Hair follicle dermal papilla cell (primary cell): ENCODE measurements around the gene WDR6. TPM values are rescaled to one million over a fixed set of nuclear protein-coding genes. Genes with fewer than 3 reads are reported as not detected.

ENCODE experiments used
- small RNA-seq: library from RNA; depleted of rRNA; stranded (forward); fragments of <200 nt; gene quantifications from one replicate; pipeline ENCODE3, GENCODE V24; 2012
- total RNA-seq: library from RNA; depleted of rRNA; stranded (reverse); fragments of >200 nt; gene quantifications from 2 replicates; pipeline ENCODE4 v1.2.3, GENCODE V29; 2012

The WDR6 gene, protein sequence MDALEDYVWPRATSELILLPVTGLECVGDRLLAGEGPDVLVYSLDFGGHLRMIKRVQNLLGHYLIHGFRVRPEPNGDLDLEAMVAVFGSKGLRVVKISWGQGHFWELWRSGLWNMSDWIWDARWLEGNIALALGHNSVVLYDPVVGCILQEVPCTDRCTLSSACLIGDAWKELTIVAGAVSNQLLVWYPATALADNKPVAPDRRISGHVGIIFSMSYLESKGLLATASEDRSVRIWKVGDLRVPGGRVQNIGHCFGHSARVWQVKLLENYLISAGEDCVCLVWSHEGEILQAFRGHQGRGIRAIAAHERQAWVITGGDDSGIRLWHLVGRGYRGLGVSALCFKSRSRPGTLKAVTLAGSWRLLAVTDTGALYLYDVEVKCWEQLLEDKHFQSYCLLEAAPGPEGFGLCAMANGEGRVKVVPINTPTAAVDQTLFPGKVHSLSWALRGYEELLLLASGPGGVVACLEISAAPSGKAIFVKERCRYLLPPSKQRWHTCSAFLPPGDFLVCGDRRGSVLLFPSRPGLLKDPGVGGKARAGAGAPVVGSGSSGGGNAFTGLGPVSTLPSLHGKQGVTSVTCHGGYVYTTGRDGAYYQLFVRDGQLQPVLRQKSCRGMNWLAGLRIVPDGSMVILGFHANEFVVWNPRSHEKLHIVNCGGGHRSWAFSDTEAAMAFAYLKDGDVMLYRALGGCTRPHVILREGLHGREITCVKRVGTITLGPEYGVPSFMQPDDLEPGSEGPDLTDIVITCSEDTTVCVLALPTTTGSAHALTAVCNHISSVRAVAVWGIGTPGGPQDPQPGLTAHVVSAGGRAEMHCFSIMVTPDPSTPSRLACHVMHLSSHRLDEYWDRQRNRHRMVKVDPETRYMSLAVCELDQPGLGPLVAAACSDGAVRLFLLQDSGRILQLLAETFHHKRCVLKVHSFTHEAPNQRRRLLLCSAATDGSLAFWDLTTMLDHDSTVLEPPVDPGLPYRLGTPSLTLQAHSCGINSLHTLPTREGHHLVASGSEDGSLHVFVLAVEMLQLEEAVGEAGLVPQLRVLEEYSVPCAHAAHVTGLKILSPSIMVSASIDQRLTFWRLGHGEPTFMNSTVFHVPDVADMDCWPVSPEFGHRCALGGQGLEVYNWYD
- total RNA-seq: 74.2 and 89.4 TPM in 2 replicates

DNA sequence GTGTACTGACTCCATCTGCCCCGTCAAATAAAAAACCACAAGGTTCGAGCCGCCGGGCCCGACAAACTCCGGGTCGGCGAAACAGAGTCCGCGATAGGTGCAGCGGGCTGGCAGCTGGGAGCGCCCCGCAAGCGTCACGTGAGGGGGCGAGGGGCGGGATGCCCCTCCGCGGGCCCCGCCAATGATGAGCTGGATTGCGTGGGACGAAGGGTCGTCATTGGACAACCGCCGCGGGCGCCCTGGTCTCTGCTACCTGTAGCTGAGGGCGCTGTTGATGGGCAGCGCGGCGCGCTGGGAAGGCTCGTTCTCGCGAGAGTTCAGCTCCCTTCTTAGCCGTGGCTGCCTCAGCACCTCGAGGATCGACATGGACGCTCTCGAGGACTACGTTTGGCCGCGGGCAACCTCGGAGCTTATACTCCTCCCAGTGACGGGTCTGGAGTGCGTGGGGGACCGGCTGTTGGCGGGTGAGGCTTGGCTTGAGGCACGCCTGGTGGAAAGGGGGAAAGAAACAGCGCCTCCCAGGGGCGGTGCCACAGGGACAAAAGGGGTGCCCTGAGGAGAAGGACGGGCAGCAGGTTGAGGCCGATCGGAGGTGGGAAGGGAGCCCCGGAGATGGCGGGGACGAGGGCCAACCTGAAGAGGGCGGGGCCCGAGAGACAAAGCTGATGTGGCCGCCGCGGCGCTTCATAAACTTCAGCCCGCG, at the start of gene WDR6:
TSS of gene WDR6 (plus strand) at position 324 of the 703 bp plus-strand sequence. CDS start at position 365, 41 bp downstream.

DNA sequence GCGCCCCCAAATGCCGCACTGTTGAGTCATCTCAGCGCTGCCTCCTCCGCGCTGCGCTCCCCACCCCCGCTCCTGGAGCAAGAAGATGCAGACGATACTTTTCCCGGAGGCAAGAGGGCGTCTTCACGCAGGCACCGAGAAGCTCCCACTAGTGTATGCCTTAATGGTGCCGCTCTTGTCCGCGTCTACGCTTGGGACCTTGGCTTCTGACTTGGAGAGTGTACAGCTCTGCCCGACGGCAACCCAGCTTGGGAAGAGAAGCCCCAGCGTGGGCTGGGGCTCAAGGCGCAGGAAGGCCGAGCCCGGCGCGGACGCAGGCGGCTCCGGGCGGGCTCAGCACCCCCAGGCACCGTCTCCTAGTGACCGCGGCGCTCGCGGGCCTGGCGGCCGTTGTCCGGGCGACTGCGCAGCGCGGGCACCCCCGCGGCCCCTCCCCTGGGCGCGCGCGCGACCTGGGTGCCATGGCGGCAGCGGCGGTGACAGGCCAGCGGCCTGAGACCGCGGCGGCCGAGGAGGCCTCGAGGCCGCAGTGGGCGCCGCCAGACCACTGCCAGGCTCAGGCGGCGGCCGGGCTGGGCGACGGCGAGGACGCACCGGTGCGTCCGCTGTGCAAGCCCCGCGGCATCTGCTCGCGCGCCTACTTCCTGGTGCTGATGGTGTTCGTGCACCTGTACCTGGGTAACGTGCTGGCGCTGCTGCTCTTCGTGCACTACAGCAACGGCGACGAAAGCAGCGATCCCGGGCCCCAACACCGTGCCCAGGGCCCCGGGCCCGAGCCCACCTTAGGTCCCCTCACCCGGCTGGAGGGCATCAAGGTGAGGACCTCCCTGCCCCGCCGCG, 17.2 kb upstream of the WDR6 start, which contains the start of gene P4HTM:
TSS of gene P4HTM (plus strand) at position 446 of the 840 bp plus-strand sequence. CDS start at position 462, 16 bp downstream.

DNA sequence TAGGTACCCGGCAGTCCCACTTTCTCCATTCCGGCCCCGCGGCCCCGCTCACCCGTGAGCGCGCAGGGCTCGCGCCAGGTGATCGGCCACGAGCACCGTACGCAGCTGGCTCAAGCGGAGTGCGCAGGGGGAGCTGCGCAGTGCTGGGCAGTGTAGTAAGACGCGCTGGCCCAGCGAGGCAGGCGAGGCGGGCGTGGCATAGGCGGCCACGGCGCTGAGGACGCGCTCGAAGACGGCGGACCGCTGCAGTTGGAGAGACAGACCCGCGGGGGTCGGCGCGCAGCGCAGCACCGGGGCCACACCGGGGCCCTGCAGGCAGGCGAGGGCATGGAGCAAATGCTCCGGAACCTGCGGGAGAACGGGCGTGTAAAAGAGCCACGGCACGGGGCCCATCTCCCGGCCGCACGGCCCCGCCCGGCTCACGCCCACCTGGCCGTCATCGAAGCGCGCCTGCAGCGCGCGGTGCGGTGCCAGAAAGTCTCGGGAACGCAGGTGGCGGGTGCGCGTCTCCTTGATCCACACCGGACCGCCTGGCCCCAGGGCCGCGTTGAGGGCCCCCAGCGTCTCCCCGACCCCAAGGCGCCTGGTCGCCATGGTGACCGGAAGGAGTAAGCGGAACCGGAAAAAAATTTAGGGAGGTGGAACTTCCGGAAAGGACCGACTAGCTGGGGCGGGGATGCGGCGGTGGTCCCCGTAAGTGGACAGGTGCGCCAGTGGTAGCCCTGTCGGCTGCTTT, 10.9 kb downstream of the WDR6 start, which contains the start of gene DALRD3:
TSS of gene DALRD3 (minus strand) at position 610 of the 736 bp plus-strand sequence. CDS start at position 594, 16 bp downstream.

DNA sequence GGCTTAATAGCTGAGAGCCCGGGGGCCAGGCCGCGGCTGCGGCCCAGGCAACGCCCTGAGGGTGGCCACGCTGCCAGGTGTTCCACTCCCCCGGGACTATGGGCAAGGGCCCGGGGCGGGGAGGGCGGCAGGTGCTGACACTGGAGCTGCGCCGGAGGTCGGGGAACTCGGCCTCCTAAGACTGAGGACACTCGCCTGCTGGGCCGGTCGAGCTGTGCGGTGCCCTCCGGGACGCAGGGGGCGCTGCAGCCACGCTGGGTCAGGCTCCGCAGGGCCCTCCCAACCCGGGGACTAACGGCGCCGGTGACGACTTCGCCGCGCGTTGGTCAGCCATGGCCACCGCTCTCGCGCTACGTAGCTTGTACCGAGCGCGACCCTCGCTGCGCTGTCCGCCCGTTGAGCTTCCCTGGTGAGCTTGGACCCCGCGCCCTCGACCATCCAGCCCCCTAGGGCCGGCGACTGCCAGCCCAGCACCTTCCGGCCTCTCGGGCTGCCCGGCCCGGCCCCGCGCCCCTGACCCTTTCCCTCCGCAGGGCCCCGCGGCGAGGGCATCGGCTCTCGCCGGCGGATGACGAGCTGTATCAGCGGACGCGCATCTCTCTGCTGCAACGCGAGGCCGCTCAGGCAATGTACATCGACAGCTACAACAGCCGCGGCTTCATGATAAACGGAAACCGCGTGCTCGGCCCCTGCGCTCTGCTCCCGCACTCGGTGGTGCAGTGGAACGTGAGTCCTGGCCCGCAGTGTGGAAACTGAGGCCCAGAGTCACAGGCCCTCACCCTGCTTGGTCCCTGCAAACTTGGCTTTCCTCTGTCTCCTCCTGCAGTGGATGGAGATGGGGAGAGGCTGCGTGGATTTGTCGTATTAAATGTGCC, 14.9 kb downstream of the WDR6 start, which contains the start of gene NDUFAF3:
TSS of gene NDUFAF3 (plus strand) at position 309 of the 875 bp plus-strand sequence. CDS start at position 333, 24 bp downstream.

DNA sequence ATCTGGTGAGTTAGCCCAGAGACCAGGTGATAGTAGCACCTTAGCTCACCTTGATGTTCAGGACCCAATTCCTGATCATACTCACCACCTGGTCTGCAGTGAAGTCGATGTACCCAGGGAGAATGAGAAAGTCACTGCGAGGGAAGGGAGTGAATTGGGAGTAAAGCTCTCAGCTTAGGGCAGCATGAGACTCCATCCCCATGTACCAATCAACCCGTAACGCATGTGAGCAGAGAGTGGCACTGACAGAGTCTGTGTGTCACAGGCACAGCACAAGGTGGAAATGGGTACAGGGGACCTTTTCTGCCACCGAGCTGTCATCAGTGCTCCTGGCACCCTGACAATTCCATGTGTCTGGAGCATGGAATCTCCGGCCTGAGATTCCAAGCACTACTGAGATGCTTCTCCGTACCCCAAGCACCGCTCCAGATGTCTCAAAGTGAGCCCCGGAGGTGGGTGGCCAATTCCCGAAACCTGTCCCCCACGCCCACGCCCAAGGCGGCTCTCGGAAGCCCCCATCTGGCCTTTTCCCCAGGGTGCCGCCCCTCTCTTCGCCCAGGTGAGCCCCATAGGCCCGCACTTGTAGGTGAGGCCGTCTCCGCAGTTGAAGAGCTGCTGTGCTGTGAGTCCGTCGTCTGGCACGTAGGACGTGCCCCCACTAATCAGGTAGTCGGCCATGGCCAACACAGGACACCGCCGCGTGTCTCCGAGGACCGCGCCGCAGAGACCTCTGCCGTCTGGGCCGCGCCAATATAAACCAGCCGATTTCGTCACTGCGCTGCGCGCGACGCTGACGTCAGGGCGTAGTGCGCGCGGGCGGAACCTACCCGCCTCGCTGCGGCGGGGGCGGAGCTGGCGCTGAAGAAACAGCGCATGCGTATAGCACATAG, 21.7 kb downstream of the WDR6 start, which contains the start of gene IMPDH2:
TSS of gene IMPDH2 (minus strand) at position 726 of the 890 bp plus-strand sequence. CDS start at position 678, 48 bp downstream.

Small RNAs within 50 kb of the gene (small RNA-seq; reads per million reads assigned to genes)
- 38,654 reads per million, percentile 100 among the genes with 10 or more reads in this experiment for gene MIR191
- 3,717 reads per million, percentile 100 among the genes with 10 or more reads in this experiment for gene MIR425

Other genes starting within 250 kb of the WDR6 start
- 36.8 and 43.3 TPM in 2 replicates for gene PRKAR2A, start 159.5 kb upstream of the WDR6 start, total RNA-seq
- gene SLC25A20, start 108.5 kb upstream of the WDR6 start, total RNA-seq: 18.3 and 20.3 TPM in 2 replicates
- 66.3 and 78.5 TPM in 2 replicates for gene ARIH2, start 88.5 kb upstream of the WDR6 start, total RNA-seq
- 23.4 and 31.8 TPM in 2 replicates for gene P4HTM, start 17.1 kb upstream of the WDR6 start, total RNA-seq
- gene DALRD3, start 11.2 kb downstream of the WDR6 start, total RNA-seq: 52.3 and 52.6 TPM in 2 replicates
- gene NDUFAF3, start 14.7 kb downstream of the WDR6 start, total RNA-seq: 37.2 and 47.7 TPM in 2 replicates
- gene IMPDH2, start 22.0 kb downstream of the WDR6 start, total RNA-seq: 247 and 273 TPM in 2 replicates
- gene QRICH1, start 86.7 kb downstream of the WDR6 start, total RNA-seq: 96.7 and 144 TPM in 2 replicates
- 476 and 496 TPM in 2 replicates for gene QARS1, start 97.4 kb downstream of the WDR6 start, total RNA-seq
- 39.1 and 51.3 TPM in 2 replicates for gene USP19, start 113.4 kb downstream of the WDR6 start, total RNA-seq
- 373 and 453 TPM in 2 replicates for gene LAMB2, start 125.7 kb downstream of the WDR6 start, total RNA-seq
- 36.8 and 37.6 TPM in 2 replicates for gene CCDC71, start 158.9 kb downstream of the WDR6 start, total RNA-seq
- gene KLHDC8B, start 164.2 kb downstream of the WDR6 start, total RNA-seq: 18.8 and 24.0 TPM in 2 replicates